ENCODE data around the gene SLC7A8.

Gene SLC7A8

GRCh38 chr14:23093991-23094665 is 89.3 kb downstream of the SLC7A8 start (continued):
- TF ChIP-seq ZNF398 (tag by site-specific recombination; IDR thresholded peaks at IDR 0.05) (peak; percentile 68; the same call in 1 of the 2 replicates), KLF10 (tag by site-specific recombination; IDR thresholded peaks at IDR 0.05) (no peak), ZBTB10 (tag by site-specific recombination; IDR thresholded peaks at IDR 0.05) (no peak), GFI1B (tag by site-specific recombination; IDR thresholded peaks at IDR 0.05) (no peak), ZNF24 (tag by site-specific recombination; IDR thresholded peaks at IDR 0.05) (no peak), ZNF214 (tag by site-specific recombination; IDR thresholded peaks at IDR 0.05; ENCODE audit: borderline replicate concordance) (no peak), HOXA7 (CRISPR knock-in tag; IDR thresholded peaks at IDR 0.05; ENCODE audit: borderline replicate concordance) (no peak), ZNF155 (tag by site-specific recombination; IDR thresholded peaks at IDR 0.05) (no peak), MEIS1 (CRISPR knock-in tag; IDR thresholded peaks at IDR 0.05; ENCODE audit: borderline replicate concordance) (no peak), ZNF785 (tag by site-specific recombination; IDR thresholded peaks at IDR 0.05) (no peak), KLF9 (tag by site-specific recombination; IDR thresholded peaks at IDR 0.05; ENCODE audit: low read depth) (no peak), ZNF660 (tag by site-specific recombination; IDR thresholded peaks at IDR 0.05) (no peak), CTCF (tag by site-specific recombination; IDR thresholded peaks at IDR 0.05) (peak; percentile 72; the same call in 1 of the 2 replicates), ZNF610 (tag by site-specific recombination; IDR thresholded peaks at IDR 0.05; ENCODE audit: borderline replicate concordance) (0 out of 2 replicates have a peak, but pooled peaks have one; percentile 15), ZNF248 (tag by site-specific recombination; IDR thresholded peaks at IDR 0.05) (no peak), ZNF530 (tag by site-specific recombination; IDR thresholded peaks at IDR 0.05; ENCODE audit: low read depth) (no peak), GLIS1 (tag by site-specific recombination; IDR thresholded peaks at IDR 0.05) (0 out of 2 replicates have a peak, but pooled peaks have one; percentile 4), ZSCAN18 (tag by site-specific recombination; IDR thresholded peaks at IDR 0.05) (no peak), BCL11A (tag by site-specific recombination; IDR thresholded peaks at IDR 0.05; ENCODE audit: low read depth) (no peak), ZSCAN23 (tag by site-specific recombination; IDR thresholded peaks at IDR 0.05) (no peak), SETDB1 (IDR thresholded peaks at IDR 0.05; ENCODE audit: insufficient read length, low read length) (no peak), PATZ1 (tag by site-specific recombination; IDR thresholded peaks at IDR 0.05) (peak; percentile 72), ZNF423 (tag by site-specific recombination; IDR thresholded peaks at IDR 0.05) (no peak), ZNF2 (tag by site-specific recombination; IDR thresholded peaks at IDR 0.05) (no peak; the same call in 1 of the 2 replicates), ZNF140 (tag by site-specific recombination; IDR thresholded peaks at IDR 0.05) (no peak), ZNF114 (tag by site-specific recombination; IDR thresholded peaks at IDR 0.05) (no peak), ZBTB17 (tag by site-specific recombination; IDR thresholded peaks at IDR 0.05) (peak; percentile 78), ZNF501 (tag by site-specific recombination; IDR thresholded peaks at IDR 0.05) (no peak), ZNF324 (tag by site-specific recombination; IDR thresholded peaks at IDR 0.05) (no peak)
